ENCODE results near the gene ZMYM4. TPM values are rescaled to one million over a fixed set of nuclear protein-coding genes. Genes with fewer than 3 reads are reported as not detected.

ZMYM4 gene
- total RNA-seq, 1 experiment from 2014 or later = 60.3 TPM

DNA sequence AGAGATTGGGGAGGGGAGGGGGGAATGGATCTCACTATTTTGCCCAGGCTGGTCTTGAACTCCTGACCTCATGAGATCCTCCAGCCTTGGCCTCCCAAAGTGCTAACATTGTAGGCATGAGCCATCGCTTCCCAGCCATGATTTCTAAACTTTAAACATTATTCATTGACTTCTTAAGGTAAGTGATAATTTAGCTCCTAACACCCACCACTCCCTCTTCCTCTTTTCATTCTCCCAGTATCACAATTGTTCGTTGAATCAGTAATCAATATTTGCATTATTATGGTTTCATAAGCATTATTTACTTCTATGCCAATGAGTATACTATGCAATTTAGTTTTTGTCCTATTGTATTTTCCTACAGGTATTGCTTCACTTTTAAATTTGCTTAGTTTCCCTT lies 42.0 kb upstream of the ZMYM4 start:
- no peaks in the 10 kb centered on the region for H3K36me3 Mint-ChIP-seq
- H3K9me3 Mint-ChIP-seq = peaks cover 5% of the 10 kb centered on the region; the same call in 1 of the 2 replicates
- no peak for DNase-seq (ENCODE audit: low spot score)
- ATAC-seq = no peak
- ChIA-PET CTCF (no interaction called here), POLR2A (no interaction called here)
- no peak for TF ChIP-seq CREM (CRISPR knock-in tag; IDR thresholded peaks at IDR 0.05)
- TF ChIP-seq RELA (CRISPR knock-in tag; IDR thresholded peaks at IDR 0.05; ENCODE audit: borderline replicate concordance) = no peak
- TF ChIP-seq, protein P1, sequence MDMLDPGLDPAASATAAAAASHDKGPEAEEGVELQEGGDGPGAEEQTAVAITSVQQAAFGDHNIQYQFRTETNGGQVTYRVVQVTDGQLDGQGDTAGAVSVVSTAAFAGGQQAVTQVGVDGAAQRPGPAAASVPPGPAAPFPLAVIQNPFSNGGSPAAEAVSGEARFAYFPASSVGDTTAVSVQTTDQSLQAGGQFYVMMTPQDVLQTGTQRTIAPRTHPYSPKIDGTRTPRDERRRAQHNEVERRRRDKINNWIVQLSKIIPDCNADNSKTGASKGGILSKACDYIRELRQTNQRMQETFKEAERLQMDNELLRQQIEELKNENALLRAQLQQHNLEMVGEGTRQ (CRISPR knock-in tag; IDR thresholded peaks at IDR 0.05) = no peak
- no peak for TF ChIP-seq ZNF416 (CRISPR knock-in tag; IDR thresholded peaks at IDR 0.05)
- TF ChIP-seq CREB1 (CRISPR knock-in tag; IDR thresholded peaks at IDR 0.05) = no peak
- TF ChIP-seq CDX4 (CRISPR knock-in tag; IDR thresholded peaks at IDR 0.05; ENCODE audit: borderline replicate concordance) = no peak
- TF ChIP-seq ZNF423 (CRISPR knock-in tag; IDR thresholded peaks at IDR 0.05) = no peak
- TF ChIP-seq, protein P2, sequence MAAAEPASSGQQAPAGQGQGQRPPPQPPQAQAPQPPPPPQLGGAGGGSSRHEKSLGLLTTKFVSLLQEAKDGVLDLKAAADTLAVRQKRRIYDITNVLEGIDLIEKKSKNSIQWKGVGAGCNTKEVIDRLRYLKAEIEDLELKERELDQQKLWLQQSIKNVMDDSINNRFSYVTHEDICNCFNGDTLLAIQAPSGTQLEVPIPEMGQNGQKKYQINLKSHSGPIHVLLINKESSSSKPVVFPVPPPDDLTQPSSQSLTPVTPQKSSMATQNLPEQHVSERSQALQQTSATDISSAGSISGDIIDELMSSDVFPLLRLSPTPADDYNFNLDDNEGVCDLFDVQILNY (CRISPR knock-in tag; IDR thresholded peaks at IDR 0.05) = no peak
- TF ChIP-seq, protein P3, sequence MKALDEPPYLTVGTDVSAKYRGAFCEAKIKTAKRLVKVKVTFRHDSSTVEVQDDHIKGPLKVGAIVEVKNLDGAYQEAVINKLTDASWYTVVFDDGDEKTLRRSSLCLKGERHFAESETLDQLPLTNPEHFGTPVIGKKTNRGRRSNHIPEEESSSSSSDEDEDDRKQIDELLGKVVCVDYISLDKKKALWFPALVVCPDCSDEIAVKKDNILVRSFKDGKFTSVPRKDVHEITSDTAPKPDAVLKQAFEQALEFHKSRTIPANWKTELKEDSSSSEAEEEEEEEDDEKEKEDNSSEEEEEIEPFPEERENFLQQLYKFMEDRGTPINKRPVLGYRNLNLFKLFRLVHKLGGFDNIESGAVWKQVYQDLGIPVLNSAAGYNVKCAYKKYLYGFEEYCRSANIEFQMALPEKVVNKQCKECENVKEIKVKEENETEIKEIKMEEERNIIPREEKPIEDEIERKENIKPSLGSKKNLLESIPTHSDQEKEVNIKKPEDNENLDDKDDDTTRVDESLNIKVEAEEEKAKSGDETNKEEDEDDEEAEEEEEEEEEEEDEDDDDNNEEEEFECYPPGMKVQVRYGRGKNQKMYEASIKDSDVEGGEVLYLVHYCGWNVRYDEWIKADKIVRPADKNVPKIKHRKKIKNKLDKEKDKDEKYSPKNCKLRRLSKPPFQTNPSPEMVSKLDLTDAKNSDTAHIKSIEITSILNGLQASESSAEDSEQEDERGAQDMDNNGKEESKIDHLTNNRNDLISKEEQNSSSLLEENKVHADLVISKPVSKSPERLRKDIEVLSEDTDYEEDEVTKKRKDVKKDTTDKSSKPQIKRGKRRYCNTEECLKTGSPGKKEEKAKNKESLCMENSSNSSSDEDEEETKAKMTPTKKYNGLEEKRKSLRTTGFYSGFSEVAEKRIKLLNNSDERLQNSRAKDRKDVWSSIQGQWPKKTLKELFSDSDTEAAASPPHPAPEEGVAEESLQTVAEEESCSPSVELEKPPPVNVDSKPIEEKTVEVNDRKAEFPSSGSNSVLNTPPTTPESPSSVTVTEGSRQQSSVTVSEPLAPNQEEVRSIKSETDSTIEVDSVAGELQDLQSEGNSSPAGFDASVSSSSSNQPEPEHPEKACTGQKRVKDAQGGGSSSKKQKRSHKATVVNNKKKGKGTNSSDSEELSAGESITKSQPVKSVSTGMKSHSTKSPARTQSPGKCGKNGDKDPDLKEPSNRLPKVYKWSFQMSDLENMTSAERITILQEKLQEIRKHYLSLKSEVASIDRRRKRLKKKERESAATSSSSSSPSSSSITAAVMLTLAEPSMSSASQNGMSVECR (CRISPR knock-in tag; IDR thresholded peaks at IDR 0.05; ENCODE audit: borderline replicate concordance) = no peak
- no peak for TF ChIP-seq IRF1 (CRISPR knock-in tag; IDR thresholded peaks at IDR 0.05)
- TF ChIP-seq GRHL2 (CRISPR knock-in tag; IDR thresholded peaks at IDR 0.05; ENCODE audit: insufficient replicate concordance, severe bottlenecking) = no peak
- TF ChIP-seq, protein P4, sequence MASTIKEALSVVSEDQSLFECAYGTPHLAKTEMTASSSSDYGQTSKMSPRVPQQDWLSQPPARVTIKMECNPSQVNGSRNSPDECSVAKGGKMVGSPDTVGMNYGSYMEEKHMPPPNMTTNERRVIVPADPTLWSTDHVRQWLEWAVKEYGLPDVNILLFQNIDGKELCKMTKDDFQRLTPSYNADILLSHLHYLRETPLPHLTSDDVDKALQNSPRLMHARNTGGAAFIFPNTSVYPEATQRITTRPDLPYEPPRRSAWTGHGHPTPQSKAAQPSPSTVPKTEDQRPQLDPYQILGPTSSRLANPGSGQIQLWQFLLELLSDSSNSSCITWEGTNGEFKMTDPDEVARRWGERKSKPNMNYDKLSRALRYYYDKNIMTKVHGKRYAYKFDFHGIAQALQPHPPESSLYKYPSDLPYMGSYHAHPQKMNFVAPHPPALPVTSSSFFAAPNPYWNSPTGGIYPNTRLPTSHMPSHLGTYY (CRISPR knock-in tag; IDR thresholded peaks at IDR 0.05) = no peak
- H3K27me3 Mint-ChIP-seq (ENCODE audit: low read depth) = no peaks in the 10 kb centered on the region
- H3K27ac Mint-ChIP-seq = no peak overlapping the region
- peaks cover 18% of the 10 kb centered on the region for H3K4me1 Mint-ChIP-seq
- H3K4me3 Mint-ChIP-seq = no peak overlapping the region

GRCh38 chr1:35229587-35230360 lies 38.7 kb upstream of the ZMYM4 start:
- no peaks in the 10 kb centered on the region for H3K36me3 Mint-ChIP-seq
- ChIA-PET POLR2A (no interaction called here), CTCF (no interaction called here)
- H3K4me3 Mint-ChIP-seq = no peak overlapping the region
- TF ChIP-seq TCF7 (CRISPR knock-in tag; IDR thresholded peaks at IDR 0.05; ENCODE audit: low read depth) = no peak
- TF ChIP-seq, protein P5, sequence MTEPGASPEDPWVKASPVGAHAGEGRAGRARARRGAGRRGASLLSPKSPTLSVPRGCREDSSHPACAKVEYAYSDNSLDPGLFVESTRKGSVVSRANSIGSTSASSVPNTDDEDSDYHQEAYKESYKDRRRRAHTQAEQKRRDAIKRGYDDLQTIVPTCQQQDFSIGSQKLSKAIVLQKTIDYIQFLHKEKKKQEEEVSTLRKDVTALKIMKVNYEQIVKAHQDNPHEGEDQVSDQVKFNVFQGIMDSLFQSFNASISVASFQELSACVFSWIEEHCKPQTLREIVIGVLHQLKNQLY (CRISPR knock-in tag; IDR thresholded peaks at IDR 0.05) = no peak
- TF ChIP-seq RELA (CRISPR knock-in tag; IDR thresholded peaks at IDR 0.05; ENCODE audit: borderline replicate concordance) = no peak
- no peak for TF ChIP-seq ZNF121 (CRISPR knock-in tag; IDR thresholded peaks at IDR 0.05)
- TF ChIP-seq SOX15 (CRISPR knock-in tag; IDR thresholded peaks at IDR 0.05) = no peak
- no peak for TF ChIP-seq SMAD3 (CRISPR knock-in tag; IDR thresholded peaks at IDR 0.05; ENCODE audit: borderline replicate concordance)
- ATAC-seq (no peak), DNase-seq (ENCODE audit: low spot score) (no peak)
- H3K9me3 Mint-ChIP-seq = peaks cover 5% of the 10 kb centered on the region; the same call in 1 of the 2 replicates
- no peak overlapping the region for H3K27ac Mint-ChIP-seq
- no peaks in the 10 kb centered on the region for H3K27me3 Mint-ChIP-seq (ENCODE audit: low read depth)
- no peaks in the 10 kb centered on the region for H3K4me1 Mint-ChIP-seq

Measured in WTC11 (cell line).